Body of pancreas (tissue), 4 donors: ENCODE results near the gene PLPP2. TPM values are rescaled to one million over a fixed set of nuclear protein-coding genes. Genes with fewer than 3 reads are reported as not detected.

Experiments
- ATAC-seq: fragments of 150-250 bp; one replicate; pipeline ENCODE4 v1.9.1; 2016
- DNase-seq, 4 donors: peaks; one replicate each; pipeline ENCODE4 v3.0.0-alpha.2; 2019
- H3K27ac ChIP-seq, 4 donors: fragments of 200-600 bp; sonication (generic); 1 replicate in 3 of 4; 2 replicates in 1 of 4; pipeline versions ENCODE4 v1.5.1 to v1.6.1; 2016 to 2019; ENCODE audit warnings: mild to moderate bottlenecking in 1 of 4, mixed read lengths in 1 of 4, moderate library complexity in 1 of 4
- H3K27me3 ChIP-seq, 2 donors: fragments of 200-600 bp; sonication (generic); one replicate each; pipeline ENCODE4 v1.6.0; 2016; ENCODE audit warnings: mild to moderate bottlenecking in 1 of 2
- H3K36me3 ChIP-seq, 2 donors: fragments of 200-600 bp; sonication (generic); replicated peaks in 1 of 2; 2 replicates each; pipeline ENCODE4 v1.5.1; 2016; ENCODE audit warnings: low read depth in 2 of 2; ENCODE audit not compliant: insufficient read depth in 1 of 2
- H3K4me1 ChIP-seq: fragments of 200-600 bp; sonication (generic); one replicate; pipeline ENCODE4 v1.6.0; 2016
- H3K4me3 ChIP-seq, 2 donors: fragments of 200-600 bp; sonication (generic); 1 replicate in 1 of 2; 2 replicates in 1 of 2; pipeline ENCODE4 v1.5.1; 2016 to 2019
- H3K9me3 ChIP-seq, 3 donors: fragments of 200-600 bp; sonication (generic); 1 replicate in 2 of 3; 2 replicates in 1 of 3; pipeline ENCODE4 v1.5.1; 2016
- CTCF ChIP-seq, 7 experiments: fragments of 450-650 bp in 4 of 7; fragments of 200-600 bp in 3 of 7; sonication (generic) in 3 of 7; IDR thresholded peaks; one replicate each; pipeline ENCODE4 v1.5.1; 2016 to 2019; ENCODE audit warnings: antibody characterized with exemption in 7 of 7
- POLR2A ChIP-seq, 3 donors: fragments of 450-650 bp; IDR thresholded peaks; one replicate each; pipeline ENCODE4 v1.6.1; 2016; ENCODE audit warnings: antibody characterized with exemption in 3 of 3, mild to moderate bottlenecking in 2 of 3
- WGBS, 2 donors: methylation state at CpG; one replicate each; pipeline ENCODE4 v1.1.5; 2017; 5-methylcytosine and 5-hydroxymethylcytosine counted together
- intact Hi-C: fragments of 100-400 bp; cut with DNase I; formaldehyde crosslinking; loops from one replicate; pipeline ENCODE4 v1.15.1; 2023
- total RNA-seq, 2 donors: library from RNA; depleted of rRNA; stranded (reverse); fragments of >200 nt; gene quantifications; one replicate each; pipeline ENCODE4 v1.1.0, GENCODE V29; 2016

PLPP2 gene
- total RNA-seq, 2 donors from 2014 or later: 66.4 to 75.8 TPM

GRCh38 chr19:330503-330902 lies 39.3 kb upstream of the PLPP2 start:
- intact Hi-C loops: no loop called here
- TF ChIP-seq CTCF (IDR thresholded peaks at IDR 0.05) (no peak), POLR2A (IDR thresholded peaks at IDR 0.05) (no peak)
- Histone ChIP-seq H3K27ac (no peak overlapping the region), H3K4me1 (no peaks in the 10 kb centered on the region), H3K4me3 (no peak overlapping the region), H3K27me3 (no peaks in the 10 kb centered on the region), H3K36me3 (peaks cover 3 to 15% of the 10 kb centered on the region in 2 donors), H3K9me3 (no peaks in the 10 kb centered on the region)
- WGBS, 2 donors: 96 to 98% methylated on average over 8 of the region's 8 CpGs
- DNase-seq (no peak), ATAC-seq (no peak)

GRCh38 chr19:329876-330275 lies 38.7 kb upstream of the PLPP2 start:
- ATAC-seq (no peak), DNase-seq (no peak)
- intact Hi-C loops: no loop called here
- no peak overlapping the region for H3K27ac ChIP-seq
- no peak overlapping the region for H3K4me3 ChIP-seq
- TF ChIP-seq CTCF (IDR thresholded peaks at IDR 0.05) (no peak), POLR2A (IDR thresholded peaks at IDR 0.05) (no peak)
- H3K27me3 ChIP-seq: no peaks in the 10 kb centered on the region
- no peaks in the 10 kb centered on the region for H3K4me1 ChIP-seq
- no peaks in the 10 kb centered on the region for H3K9me3 ChIP-seq
- WGBS, 2 donors: 96 to 98% methylated on average over 7 of the region's 7 CpGs
- peaks cover 3 to 20% of the 10 kb centered on the region in 2 donors for H3K36me3 ChIP-seq

- intact Hi-C loops: no loop called here
- Histone ChIP-seq H3K36me3 (peaks cover 3 to 21% of the 10 kb centered on the region in 2 donors), H3K27ac (no peak overlapping the region), H3K4me3 (no peak overlapping the region), H3K4me1 (no peaks in the 10 kb centered on the region), H3K9me3 (no peaks in the 10 kb centered on the region), H3K27me3 (no peaks in the 10 kb centered on the region)
- 96 to 100% methylated on average over 3 to 4 of the region's 4 CpGs for WGBS, 2 donors
- TF ChIP-seq CTCF (IDR thresholded peaks at IDR 0.05) (no peak), POLR2A (IDR thresholded peaks at IDR 0.05) (no peak)
- ATAC-seq (no peak), DNase-seq (no peak)
Measured at GRCh38 chr19:328025-328505, 36.9 kb upstream of the PLPP2 start.

- peaks cover 3 to 21% of the 10 kb centered on the region in 2 donors for H3K36me3 ChIP-seq
- H3K9me3 ChIP-seq: no peaks in the 10 kb centered on the region
- no peak overlapping the region for H3K4me3 ChIP-seq
- ATAC-seq (no peak), DNase-seq (no peak)
- 94 to 95% methylated on average over 10 to 17 of the region's 17 CpGs for WGBS, 2 donors
- H3K4me1 ChIP-seq: no peaks in the 10 kb centered on the region
- TF ChIP-seq POLR2A (IDR thresholded peaks at IDR 0.05): no peak
- TF ChIP-seq CTCF (IDR thresholded peaks at IDR 0.05): no peak
- H3K27me3 ChIP-seq: no peaks in the 10 kb centered on the region
- intact Hi-C loops: no loop called here
- H3K27ac ChIP-seq: no peak overlapping the region
Measured at GRCh38 chr19:327291-328024, 36.3 kb upstream of the PLPP2 start.

GRCh38 chr19:326871-327270 lies 35.7 kb upstream of the PLPP2 start:
- Histone ChIP-seq H3K4me3 (no peak overlapping the region), H3K9me3 (no peaks in the 10 kb centered on the region), H3K36me3 (peaks cover 3 to 21% of the 10 kb centered on the region in 2 donors), H3K27me3 (no peaks in the 10 kb centered on the region), H3K4me1 (no peaks in the 10 kb centered on the region), H3K27ac (no peak overlapping the region)
- no peak for ATAC-seq
- WGBS, 2 donors: 89 to 98% methylated on average over 12 to 15 of the region's 15 CpGs
- intact Hi-C loops: no loop called here
- TF ChIP-seq CTCF (IDR thresholded peaks at IDR 0.05) (no peak), POLR2A (IDR thresholded peaks at IDR 0.05) (no peak)
- no peak for DNase-seq
